Fibroblast of the conjunctiva (primary cell): Measurements from ENCODE around the gene IPO7.
"Not testable (repeated sequence)": the region's sequence is repeated elsewhere in the genome, so short reads cannot be mapped to it uniquely, and the experiment has no call there.

Experiments used
- DNase-seq: peaks from one replicate; pipeline ENCODE4 v3.0.0-alpha.2; 2010; ENCODE audit warnings: low read depth

IPO7 gene

DNA sequence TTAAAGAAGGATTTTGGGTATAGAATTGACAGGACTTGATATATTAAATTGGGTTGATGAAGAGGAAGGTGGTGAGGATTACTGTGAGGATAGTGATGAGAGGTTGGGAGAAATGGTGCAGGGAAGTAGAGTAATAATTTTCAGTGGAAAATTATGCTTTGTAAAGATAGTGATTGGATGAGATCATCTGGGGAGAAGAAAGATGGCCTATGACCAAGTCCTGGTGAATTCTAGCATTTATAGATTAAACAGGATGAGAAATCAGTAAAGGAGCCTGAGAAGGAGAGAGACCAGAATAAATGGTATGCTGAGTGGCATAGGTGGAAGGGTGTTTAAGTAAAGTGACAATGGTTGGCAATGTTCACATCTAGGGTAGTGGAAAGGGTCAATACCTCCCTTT lies 15.0 kb downstream of the IPO7 start:
- no peak for DNase-seq

DNA sequence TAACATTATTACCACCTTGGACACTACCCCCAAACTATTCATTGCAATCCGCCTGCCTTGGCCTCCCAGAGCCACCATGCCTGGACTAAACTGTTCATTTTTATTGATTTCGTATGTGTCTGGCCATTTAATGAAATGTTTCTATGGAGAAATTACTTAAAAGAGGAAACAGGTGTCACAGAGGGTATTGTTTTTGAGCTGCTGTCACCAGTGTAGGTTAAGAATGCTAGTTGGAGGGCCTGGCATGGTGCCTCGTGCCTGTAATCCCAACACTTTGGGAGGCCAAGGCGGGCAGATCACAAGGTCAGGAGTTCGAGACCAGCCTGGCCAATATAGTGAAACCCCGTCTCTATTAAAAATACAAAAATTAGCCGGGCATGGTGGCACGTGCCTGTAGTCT lies 17.4 kb downstream of the IPO7 start:
- not testable (repeated sequence) for DNase-seq

DNA sequence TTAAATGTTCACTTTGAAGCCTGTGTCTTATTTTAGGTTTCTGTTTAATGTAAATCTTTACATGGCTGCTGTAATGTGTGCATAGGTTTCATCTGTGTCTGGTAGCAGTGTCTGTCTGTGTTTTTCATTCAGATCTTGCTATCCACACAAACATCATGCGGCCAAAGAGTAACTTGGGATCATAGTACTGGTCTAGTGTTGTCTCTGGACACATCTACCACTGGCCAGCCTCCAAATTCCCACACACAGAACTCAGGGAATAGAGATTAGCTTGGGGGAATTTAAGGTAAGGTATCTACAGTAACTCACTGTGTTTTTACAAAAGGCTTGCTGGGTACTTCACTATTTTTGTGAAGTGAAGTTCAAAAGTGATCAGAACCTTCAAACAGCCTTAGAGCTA lies 44.3 kb downstream of the IPO7 start:
- DNase-seq: no peak

DNA sequence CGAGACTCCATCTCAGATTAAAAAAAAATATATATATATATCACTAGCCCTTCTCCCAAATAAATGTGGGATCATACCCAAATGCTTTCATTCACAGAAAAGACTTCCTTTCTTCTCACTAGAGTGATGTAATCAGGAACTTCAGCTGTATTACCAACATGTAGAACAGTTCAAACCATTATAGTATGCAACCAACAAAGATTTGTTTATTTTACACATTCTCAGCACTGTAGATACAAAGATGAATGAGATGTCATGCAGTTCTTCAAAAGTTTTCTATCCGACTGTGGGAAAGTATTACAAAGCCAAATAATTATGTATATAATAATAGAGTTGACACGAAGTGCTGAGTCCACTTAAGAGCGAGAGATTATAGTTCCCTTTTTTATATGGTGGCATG lies 54.2 kb downstream of the IPO7 start:
- no peak for DNase-seq

DNA sequence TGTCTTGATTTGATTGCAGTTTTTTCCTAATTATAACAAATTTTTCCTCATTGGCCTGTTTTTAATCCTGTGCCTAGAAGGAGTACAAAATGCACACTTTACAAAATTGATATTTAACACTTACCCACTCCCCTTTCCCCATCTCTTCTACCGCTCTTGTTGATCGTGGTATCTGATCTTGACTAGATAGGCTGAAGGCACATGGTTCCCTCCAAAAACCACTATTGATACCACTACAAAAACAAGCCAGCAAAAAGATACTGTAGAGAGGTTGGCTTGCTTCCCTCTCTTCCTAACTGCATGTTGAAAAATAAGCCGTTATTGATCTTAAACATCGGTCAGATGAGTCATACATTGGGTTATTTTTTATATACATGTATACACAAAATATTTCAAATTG lies 61.8 kb downstream of the IPO7 start:
- DNase-seq: no peak

DNA sequence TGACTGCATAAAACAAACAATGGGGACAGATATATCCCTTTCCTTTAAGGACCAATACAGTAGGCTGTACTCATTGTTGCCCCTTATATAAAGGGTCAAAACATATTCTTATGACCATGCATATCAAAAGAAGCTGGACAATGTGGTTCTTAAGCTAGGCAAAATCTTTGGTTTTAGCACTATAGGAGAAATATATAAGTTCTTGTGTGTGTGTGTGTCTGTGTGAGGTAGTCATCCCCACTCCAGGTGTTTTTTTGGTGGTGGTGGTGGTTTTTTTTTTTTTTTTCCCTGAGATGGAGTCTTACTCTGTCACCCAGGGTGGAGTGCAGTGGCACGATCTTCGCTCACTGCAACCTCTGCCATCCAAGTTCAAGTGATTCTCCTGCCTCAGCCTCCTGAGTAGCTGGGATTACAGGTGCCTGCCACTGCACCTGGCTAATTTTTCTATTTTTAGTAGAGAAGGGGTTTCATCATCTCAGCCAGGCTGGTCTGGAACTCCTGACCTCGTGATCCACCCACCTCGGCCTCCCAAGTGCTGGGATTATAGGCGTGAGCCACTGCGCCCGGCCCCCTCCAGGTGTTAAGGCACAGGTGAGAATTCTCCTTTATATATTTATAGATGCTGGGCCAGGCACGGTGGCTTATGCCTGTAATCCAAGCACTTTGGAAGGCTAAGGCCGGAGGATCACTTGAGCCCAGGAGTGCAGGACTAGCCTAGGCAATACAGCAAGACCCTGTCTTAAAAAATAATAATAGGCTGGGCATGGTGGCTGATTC lies 64.3 kb downstream of the IPO7 start:
- DNase-seq: no peak

DNA sequence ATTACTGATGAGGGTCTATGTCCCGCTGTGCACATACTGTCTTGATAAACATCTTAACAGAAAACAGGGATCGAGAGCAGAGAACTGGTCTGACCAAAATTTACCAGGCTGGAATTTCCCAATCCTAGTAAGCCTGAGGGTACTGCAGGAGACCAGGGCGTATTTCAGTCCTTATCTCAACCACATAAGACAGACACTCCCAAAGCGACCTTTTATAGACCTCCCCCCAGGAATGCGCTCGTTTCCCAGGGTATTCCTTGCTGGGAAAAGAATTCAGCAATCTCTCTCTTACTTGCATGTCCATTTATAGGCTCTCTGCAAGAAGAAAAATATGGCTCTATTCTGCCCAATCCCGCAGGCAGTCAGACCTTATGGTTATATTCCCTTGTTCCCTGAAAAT lies 67.6 kb downstream of the IPO7 start:
- DNase-seq: not testable (repeated sequence)

DNA sequence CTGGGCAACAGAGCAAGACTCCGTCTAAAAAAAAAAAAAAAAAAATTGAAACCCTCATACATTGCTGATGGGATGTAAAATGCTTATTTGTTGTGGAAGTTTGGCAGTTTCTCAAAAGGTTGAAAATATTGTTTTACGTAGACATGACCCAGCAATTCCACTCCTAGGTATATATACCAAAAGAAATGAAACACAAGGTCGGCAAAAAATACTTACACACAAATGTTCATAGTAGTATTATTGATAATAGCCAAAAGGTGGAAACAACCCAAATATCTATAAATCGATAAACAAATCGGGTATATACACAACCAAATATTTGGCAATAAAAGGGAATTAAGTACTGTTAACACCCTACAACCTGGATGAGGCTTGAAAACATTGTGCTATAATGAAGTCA lies 71.3 kb downstream of the IPO7 start:
- DNase-seq: no peak

DNA sequence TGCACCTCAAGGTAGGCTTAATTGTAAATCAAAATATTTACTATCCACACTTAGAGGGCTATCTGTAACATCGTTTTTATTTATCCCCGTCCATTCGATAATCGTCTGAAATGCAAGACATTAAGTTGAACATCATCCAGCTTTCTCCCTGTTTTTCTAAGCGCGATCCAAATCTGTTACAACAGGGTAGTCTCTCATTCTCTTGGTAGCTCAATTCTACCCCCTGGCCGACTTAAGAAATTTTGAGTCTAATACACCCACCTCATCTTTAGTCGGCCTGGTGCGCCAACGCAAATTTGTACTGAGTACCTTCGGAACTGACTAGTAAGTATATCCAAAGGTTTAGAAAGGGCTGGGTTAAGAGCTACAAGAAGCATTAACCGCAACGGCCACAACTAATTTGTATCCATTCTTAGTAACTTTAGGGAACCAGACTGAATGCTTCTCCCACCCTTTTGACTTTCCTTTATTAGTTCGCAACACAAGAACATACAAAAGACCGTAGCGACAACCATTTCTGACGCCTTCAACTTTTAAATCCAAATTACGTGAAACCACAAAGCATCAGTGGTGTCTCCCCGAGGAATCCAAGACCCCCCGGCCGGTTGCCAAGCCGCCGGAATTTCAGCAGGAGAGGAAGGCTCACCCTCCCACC lies 75.3 kb downstream of the IPO7 start:
- peak; percentile 56 for DNase-seq

DNA sequence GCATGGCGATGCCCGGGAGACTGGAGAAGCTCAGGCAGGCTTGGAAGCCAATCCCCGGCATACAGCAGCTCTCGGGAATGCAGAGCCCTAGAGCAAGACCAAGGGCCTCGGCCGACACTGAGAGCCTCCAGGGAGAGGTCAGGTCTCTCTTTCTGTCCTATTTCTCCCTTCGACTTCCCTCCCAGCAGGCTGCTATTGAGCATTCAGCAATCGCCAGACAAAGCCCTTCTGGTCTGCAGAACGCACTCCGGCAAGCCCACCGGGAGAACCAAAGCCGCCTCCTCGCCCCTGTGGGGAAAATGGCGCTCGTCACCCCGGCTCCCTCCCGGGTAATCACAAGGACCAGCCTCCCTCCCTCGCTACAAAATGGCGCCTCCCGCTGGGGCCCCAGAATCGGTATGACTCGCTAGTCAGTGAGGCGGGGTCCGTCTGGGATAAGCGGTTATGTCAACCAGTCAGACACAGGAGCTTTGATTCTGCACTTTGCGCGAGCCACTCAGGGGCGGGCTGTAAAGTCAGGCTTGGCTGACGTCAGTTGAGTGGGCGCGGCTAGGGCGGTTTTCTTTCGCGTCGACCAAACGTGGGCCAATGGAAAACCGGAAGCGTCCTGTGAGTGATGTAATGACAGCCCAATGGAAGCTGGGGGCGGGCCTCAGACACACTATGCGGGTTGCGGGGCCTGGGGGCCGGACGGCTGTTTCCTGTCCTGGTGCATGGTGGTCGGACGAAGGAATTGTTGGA lies 76.0 kb downstream of the IPO7 start, which contains the start of gene ZNF143:
TSS of gene ZNF143 (plus strand) at position 691 of the 741 bp plus-strand sequence. CDS start 10,297 bp downstream, outside the sequence.
- peak; percentile 100 for DNase-seq

DNA sequence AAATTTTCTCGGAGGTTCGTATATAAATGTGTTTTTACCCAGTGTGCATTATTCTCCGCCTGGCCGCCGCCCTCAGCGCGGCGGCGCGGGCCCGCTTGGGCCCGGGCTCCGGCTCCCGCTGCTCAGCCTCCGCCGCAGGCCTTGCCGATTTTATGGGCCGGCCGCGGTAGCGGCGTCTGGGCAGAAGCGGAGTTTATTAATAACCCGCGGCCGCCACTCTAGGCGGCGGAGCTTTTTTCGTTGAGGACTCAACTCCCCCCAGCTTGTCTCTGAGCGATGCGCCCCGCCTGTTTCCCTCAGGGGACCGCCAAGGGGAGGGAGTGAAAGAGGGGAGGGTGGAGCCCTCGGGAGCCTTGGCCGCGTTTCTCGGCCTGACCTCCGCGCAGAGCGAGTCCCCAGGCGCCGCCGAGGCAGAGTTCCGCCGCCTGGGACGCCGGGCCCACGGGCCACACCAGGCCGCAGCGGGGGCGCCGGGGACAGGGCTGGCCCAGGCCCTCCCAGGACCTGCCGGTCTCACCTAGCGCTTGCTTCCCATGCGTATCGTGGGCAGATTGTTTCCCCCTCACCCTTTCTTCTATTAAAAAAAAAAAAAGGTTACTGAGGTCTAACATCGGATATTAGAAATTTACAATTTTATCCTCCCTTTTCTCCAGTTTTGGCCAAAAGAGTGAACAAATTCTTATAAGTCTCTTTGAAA lies 76.8 kb downstream of the IPO7 start:
- DNase-seq: peak; percentile 88

DNA sequence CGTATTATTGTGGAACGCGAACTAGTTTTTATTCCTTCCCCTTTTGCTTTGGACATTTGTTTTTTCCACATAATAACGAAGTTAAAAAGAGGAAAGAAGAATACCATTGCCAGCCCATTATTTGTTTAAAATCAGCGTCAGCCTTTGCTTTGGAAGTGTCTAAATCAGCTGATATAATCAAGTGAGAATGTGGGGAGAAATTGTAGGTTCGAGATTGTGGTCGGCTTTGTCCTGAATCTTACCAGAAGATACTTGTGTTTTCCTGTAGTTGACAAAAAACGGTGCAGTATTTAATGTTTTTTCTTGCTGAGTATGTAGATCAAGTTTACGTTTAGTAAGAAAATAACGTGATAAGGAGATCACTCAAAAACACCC lies 77.3 kb downstream of the IPO7 start:
- DNase-seq: no peak

DNA sequence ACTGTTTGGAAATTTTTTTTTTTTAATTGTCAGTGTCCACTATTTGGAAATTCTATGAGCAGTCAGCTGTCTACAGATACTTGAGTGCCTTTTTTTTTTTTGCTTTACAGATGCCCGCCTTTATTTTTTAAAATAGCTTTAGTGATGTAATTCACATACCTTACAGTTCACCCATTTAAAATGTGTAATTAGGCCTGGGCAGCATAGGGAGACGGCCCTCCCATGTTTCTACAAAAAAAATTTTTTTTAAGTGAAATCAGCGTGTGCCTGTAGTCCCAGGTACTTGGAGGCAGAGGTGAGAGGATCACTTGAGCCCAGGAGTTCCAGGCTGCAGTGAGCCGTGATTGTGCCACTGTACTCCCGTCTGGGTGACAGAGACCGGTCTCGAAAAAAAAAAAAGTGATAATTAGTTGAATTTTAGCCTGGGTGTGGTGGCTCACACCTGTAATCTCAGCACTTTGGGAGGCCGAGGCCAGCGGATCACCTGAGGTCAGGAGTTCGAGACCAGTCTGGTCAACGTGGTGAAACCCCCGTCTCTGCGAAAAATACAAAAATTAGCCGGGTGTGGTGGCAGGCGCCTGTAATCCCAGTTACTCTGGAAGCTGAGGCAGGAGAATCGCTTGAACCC lies 77.8 kb downstream of the IPO7 start:
- no peak for DNase-seq

DNA sequence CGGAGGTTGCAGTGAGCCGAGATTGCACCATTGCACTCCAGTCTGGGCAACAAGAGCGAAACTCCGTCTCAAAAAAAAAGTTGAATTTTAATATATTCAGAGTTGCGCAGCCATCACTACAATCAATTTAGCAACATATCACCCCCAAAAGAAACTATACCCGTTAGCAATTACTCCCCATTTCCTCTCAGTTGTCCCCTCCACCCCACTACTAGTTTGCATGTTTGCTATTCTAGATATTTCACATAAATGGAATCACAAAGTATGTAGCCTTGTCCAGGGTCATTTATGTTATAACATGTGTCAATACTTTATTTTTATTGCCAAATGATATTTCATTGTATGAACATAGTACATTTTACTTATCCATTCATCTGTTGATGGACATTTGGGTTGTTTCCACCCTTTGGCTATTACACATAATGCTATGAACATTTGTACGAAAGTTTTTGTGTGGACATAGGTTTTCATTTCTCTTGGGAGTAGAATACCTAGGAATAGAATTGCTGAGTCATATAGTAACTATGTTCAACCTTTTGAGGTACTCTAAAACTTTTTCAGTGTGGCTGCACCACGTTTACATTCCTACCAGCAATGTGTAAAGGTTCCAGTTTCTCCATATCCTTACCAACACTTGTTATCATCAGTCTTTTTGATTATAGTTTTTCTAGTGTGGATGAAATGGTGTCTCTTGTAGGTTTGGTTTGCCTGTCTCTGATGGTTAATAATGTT lies 78.5 kb downstream of the IPO7 start:
- DNase-seq: no peak

DNA sequence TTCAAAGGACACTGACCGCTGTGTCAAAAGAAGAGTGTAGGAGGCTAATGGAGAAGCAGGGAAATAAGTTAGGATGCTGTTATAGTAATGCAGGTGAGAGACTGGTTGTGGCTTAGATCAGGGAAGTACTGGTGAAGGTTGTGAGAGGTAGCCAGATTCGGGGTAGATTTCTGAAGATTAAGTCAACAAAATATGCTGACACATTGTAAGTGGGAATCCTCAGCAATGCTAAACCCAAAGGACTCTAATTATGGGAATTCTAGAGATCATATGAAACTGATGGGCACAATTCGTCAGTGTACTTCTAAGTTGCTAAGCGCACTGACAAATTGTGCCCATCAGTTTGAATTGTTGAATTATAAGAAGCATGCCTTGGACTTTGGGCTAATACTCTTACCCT lies 86.3 kb downstream of the IPO7 start:
- DNase-seq: no peak

DNA sequence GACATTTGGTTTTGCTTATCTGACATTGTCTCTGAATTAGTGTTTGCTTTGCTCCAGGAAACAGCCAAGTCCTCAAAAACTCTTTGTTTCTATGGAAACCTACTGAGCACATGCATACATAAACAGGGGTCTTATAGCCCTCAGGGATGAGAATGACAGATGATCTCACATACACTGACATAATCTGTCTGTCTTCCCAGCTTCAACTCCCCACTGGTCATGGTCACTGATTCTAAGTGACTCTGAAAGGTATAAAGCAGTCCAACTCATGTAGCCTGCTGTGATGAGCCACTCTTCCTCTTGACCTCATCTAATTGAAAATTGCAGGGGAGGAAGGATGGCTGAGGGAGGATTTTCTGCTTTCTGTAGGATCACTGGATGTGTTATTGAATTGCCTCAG lies 89.0 kb downstream of the IPO7 start:
- no peak for DNase-seq

DNA sequence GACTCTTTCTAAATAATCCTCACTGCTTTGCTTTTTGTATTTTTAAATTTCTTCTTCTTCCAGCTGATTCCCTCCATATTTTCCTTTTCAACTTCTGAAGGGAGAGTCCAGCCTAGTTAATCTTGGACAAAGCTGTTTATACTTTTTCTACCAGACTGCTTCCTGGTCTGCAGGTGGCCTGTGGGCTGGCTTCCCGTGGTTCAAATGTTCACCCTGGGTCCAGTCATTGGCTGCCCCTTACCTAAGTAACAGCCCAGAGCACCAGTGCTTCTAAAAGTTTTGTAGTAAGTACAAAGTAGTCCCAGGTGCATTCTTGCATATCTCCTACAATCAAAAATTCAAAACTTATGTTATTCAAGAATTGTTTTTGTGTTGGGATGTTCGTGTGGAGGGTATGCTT lies 95.4 kb downstream of the IPO7 start:
- DNase-seq: no peak

DNA sequence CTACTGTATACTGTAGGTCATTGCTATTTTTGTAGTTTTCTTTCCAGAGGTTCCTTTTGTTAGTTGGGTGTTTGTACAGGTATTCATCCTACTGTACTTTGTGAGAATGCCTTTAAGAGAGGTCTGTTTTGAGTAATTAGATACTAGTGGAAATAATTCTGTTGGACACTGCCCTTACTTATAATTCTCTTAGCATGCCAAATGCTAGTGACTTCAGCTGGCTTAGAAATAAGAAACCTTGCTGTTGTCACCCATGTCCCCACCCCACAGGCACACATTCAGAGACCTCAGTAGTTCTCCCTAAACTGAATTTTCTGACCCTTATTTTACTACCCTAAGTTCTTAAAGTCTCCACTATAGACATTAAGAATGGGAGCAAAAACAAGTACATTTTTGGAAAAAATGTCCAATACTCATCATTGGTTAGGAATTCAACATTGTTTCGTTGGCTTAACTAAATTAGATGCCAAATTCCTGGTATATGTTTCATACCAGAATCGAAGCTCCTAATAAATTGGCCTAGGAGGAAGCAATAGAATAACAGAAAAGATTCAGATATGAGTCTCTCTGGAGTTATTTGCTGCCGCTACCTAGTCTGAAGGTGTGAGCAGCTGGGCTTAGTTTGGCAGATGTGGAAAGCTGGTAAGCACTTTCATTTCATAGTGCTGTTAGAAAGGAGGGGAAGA lies 104.8 kb downstream of the IPO7 start:
- DNase-seq: peak; percentile 17

DNA sequence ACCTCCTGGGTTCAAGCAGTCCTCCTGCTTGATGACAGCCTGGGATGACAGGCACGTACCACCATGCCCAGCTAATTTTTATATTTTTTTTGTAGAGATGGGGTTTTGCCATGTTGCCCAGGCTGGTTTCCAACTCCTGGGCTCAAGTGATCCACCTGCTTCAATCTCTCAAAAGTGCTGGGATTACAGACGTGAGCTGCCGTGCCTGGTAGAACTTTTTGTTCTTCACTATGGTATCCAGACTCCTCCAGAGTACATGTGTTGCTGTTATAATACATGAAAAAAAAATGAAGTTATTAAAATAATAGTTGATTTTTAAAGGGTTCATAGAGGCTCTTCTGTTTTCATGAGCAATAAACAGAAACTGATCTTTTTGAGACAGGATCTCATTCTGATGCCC lies 105.9 kb downstream of the IPO7 start:
- DNase-seq: no peak

DNA sequence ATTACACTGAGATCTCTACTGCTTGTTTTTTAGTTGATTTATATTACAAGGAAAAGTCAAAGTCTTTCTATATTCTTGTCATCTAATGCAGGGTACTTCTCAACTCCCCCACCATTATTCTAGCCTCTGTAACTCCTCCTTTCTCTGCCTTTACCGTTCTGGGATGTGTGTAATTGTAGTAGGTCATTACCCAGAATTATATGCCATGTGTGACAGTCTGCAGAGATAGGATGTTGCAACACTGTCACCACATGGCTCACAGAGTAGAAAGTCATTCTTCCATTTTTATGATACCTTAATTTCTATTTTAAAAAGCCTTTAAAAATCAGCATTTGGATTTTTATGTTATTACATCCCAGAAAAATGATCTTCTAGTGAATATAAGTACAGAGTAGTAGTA lies 109.0 kb downstream of the IPO7 start:
- DNase-seq: no peak

DNA sequence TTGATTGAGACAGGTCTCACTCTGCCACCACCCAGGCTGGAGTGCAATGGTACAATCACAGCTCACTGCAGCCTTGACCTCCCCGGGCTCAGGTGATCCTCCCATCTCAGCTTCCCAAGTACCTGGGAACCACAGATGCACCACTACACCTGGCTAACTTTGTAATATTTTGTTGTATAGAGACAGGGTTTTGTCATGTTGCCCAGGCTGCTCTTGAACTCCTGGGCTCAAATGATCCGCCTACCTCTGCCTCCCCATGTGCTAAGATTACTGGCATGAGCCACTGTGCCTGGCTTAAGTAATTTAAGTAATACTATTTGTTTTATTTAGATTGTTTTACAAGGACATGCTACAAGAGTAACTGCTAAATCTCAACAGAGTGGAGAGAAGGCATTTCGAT lies 109.9 kb downstream of the IPO7 start:
- DNase-seq: no peak
